GM19035 (cell line): Measurements from ENCODE around the gene ATF7IP.
A peak's percentile ranks its signal among the peaks of the same experiment; 100 is the strongest.
"Not testable (repeated sequence)": the region's sequence is repeated elsewhere in the genome, so short reads cannot be mapped to it uniquely, and the experiment has no call there.

ENCODE experiments used
- ATAC-seq: cut with Tn5 transposase; IDR thresholded peaks from one replicate; pipeline ENCODE4 v1.9.1; 2021; ENCODE audit not compliant: unreplicated experiment

ATF7IP gene, protein sequence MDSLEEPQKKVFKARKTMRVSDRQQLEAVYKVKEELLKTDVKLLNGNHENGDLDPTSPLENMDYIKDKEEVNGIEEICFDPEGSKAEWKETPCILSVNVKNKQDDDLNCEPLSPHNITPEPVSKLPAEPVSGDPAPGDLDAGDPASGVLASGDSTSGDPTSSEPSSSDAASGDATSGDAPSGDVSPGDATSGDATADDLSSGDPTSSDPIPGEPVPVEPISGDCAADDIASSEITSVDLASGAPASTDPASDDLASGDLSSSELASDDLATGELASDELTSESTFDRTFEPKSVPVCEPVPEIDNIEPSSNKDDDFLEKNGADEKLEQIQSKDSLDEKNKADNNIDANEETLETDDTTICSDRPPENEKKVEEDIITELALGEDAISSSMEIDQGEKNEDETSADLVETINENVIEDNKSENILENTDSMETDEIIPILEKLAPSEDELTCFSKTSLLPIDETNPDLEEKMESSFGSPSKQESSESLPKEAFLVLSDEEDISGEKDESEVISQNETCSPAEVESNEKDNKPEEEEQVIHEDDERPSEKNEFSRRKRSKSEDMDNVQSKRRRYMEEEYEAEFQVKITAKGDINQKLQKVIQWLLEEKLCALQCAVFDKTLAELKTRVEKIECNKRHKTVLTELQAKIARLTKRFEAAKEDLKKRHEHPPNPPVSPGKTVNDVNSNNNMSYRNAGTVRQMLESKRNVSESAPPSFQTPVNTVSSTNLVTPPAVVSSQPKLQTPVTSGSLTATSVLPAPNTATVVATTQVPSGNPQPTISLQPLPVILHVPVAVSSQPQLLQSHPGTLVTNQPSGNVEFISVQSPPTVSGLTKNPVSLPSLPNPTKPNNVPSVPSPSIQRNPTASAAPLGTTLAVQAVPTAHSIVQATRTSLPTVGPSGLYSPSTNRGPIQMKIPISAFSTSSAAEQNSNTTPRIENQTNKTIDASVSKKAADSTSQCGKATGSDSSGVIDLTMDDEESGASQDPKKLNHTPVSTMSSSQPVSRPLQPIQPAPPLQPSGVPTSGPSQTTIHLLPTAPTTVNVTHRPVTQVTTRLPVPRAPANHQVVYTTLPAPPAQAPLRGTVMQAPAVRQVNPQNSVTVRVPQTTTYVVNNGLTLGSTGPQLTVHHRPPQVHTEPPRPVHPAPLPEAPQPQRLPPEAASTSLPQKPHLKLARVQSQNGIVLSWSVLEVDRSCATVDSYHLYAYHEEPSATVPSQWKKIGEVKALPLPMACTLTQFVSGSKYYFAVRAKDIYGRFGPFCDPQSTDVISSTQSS

DNA sequence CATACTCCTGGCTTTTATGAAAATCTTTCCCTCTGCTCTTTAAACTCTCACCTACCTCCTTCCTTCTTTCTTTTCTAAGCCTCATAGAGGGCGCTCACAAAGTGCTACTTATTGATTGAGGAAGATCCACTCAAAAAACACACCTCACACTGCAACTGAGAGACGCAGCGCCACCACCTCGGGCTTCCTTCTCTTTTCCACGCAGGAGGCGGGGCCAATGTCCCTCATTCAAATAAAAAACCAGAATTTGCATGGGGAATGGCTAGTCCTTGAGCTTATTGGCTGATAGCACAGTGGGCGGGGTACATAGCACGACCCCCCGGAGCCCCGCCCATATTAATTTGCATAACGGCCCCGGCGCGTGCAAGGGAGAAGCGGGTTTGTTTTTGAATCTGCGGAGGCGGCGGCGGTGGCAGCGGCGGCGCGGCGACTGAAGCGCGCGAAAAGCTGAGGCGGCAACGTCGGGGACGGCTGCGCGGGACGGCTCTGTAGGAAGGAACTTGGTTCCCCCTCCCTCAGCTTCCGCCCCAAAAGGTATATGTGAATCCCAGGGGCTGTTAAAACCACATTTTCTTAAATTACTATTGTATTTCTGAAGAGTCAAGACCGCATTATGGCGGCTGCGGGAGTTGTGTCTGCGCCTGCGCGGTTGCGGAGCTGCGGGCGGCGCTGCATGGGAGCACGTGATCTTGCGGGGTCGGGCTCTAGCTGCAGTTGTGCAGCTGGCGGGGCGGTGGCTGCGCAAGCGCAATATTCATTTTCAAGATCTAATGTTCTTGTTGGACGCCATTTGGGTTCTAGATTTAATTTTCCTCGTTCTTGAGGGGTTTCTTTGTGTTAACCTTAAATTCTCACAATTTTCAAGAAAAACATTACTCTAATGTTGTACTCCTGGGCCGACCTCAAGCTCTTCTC, at the start of gene ATF7IP:
Gene ATF7IP (plus strand): TSS at position 389 of the 915 bp plus-strand sequence. CDS start 58,234 bp downstream, outside the sequence.
- ATAC-seq = peak; percentile 65

DNA sequence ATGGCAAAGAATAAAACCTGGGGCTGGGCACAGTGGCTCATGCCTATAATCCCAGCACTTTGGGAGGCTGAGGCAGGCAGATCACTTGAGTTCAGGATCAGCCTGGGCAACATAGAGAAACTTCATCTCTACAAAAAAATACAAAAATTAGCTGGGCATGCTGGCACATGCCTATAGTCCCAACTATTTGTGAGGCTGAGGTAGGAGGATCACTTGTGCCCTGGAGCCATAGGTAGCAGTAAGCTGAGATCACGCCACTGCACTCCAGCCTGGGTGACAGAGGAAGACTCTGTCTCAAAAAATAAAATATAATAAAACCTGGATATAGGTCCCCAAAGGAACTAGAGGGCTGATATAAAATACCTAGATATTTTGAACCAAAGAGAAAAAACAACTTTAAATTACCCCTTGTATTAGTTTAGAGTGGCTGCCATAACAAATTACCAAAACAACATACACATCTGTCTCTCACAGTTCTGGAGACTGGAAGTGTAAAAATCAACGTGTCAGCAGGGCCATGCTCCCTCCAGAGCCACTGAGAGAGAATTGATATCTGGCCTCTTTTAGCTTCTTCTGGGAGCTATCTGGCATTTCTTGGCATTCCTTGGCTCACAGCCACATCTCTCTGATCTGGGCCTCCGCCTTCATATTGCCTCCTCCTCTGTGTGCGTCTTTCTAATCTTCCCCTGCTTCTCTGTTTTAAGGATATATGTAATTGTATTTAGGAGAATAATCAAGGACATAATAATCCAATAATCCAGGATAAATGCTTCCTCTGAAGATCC, 47.9 kb upstream of the ATF7IP start:
- no peak for ATAC-seq

DNA sequence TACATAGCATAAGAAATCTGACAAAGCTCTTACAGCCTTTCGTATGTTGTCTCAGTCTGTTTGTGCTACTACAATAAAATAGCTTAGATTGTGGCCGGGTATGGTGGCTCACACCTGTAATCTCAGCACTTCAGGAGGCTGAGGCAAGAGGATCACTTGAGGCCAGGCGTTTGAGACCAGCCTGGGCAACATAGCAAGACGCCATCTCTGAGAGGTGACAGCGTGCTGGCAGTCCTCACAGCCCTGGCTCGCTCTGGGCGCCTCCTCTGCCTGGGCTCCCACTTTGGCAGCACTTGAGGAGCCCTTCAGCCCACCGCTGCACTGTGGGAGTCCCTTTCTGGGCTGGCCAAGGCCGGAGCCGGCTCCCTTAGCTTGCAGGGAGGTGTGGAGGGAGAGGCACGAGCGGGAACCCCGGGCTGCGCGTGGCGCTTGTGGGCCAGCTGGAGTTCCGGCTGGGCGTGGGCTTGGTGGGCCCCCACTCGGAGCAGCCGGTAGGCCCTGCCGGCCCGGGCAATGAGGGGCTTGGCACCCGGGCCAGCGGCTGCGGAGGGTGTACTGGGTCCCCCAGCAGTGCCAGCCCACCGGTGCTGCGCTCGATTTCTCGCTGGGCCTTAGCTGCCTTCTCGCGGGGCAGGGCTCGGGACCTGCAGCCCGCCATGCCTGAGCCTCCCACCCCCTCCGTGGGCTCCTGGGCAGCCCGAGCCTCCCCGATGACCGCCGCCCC, 45.6 kb upstream of the ATF7IP start:
- ATAC-seq = not testable (repeated sequence)

DNA sequence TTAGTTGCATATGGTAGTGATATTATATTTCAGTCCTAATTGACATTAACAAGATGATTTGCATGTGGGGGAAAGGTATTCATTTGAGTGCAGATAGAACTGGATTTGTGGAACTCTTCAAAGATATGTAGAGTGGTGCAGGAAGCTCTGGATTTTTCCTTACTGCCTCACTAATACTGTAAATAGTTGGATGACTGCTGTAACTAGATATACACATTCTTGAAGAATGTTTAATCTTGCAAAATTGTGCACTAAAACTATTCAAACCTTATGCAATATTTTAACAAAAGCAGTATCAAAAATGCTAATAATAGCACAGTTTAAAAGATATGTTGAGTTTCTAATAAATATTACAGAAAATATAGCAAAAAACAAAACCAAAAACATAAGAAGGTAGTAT, 43.1 kb upstream of the ATF7IP start:
- ATAC-seq = no peak

DNA sequence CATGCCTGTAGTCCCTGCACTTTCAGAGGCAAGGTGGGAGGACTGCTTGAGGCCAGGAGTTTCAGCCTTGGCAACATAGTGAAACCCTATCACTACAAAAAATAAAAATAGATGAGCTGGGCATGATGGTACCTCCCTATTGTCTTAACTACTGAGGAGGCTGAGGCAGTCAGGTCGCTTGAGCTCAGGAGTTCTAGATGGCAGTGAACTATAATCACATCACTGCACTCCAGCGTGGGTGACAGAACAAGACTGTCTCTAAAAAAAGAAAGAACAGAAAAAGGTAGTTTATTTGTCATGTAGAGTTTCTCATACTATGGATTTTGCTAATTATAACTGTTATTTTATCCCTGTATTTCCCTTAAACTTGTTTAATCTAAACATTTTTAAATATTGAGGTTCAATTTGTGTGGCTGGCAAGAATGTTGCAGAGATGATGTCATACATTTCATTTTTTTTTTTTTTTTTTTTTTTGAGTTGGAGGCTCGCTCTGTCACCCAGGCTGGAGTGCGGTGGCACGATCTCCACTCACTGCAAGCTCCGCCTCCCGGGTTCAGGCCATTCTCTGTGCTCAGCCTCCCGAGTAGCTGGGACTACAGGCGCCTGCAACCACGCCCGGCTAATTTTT, 39.7 kb upstream of the ATF7IP start:
- ATAC-seq = no peak

DNA sequence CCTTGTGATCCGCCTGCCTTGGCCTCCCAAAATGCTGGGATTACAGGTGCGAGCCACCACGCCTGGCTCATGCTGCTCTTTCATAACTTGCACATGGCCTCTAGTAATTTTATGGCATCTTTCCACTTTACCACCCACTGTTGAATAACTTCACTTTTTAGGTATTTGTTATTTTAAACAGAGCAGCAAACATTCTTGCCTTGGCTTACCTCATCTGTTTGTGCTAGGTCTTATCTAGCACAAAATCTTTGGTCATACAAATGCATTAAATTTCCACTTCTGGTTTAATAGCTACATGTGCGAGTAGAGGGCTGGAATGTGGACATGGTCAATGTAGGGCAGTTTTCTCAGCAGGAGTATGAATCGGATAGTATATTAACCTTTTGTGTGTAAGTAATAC, 38.8 kb upstream of the ATF7IP start:
- no peak for ATAC-seq

DNA sequence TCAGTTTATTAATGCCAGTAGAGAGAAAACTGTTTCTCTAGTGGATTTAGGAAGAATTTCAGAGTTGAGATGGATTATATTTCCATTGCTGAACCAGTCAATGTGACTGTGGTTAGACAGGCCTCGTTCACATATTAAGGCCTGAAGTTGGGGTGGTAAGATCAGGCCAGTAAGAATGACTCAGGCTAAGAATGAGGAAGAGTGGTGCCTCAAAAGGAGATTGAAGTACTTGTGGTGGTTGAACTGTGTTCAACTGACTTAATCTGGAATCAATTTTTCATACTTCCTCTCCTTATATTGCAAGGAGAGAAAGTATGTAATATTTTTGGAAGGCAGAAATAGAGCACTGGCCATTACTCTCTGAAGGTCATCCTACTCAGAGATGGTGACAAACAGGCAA, 37.8 kb upstream of the ATF7IP start:
- no peak for ATAC-seq

DNA sequence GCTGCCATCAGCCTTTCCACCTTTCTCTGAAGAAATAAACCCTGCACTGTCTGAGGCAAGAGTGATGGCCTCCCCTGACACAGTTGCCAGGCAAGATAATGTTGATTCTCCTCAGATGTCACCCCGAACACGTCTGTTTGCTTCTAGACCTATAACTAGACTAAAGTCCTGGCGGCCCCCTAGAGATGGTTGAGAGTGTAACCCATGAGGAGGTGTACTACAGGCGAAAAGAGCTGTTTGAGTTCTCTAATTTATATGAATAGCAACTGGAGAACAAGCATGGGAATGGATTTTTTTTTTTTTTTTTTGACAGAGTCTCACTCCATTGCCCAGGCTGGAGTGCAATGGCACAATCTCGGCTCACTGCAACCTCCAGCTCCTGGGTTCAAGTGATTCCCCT, 33.0 kb upstream of the ATF7IP start:
- ATAC-seq = no peak

DNA sequence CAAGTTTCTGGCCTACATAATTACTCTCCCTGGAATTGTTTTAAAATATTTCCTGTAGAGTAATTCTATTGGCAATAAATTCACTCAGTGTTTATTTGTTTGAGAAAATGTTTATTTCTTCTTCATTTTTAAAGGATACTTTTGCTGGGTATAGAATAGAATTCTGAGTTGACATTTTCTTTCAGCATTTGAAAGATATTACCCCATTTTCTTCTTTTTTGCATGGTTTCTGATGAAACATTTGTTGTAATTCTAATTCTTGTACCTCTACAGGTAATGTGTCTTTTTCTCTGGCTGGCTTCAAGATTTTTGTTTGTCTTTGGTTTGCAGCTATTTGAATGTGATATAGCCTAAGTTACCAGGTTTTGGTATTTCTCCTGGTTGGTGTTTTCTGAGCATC, 25.1 kb upstream of the ATF7IP start:
- ATAC-seq = no peak

DNA sequence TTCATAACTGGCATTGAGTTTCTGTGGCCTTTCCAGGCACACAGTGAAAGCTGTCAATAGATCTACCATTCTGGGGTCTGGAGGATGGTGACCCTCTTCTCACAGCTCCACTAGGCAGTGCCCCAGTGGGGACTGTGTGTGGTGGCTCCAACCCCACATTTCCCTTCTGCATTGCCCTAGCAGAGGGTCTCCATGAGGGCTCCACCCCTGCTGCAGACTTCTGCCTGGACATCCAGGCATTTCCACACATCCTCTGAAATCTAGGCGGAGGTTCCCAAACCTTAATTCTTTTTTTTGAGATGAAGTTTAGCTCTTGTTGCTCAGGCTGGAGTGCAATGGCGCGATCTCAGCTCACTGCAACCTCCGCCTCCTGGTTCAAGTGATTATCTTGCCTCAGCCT, 14.0 kb upstream of the ATF7IP start:
- not testable (repeated sequence) for ATAC-seq

DNA sequence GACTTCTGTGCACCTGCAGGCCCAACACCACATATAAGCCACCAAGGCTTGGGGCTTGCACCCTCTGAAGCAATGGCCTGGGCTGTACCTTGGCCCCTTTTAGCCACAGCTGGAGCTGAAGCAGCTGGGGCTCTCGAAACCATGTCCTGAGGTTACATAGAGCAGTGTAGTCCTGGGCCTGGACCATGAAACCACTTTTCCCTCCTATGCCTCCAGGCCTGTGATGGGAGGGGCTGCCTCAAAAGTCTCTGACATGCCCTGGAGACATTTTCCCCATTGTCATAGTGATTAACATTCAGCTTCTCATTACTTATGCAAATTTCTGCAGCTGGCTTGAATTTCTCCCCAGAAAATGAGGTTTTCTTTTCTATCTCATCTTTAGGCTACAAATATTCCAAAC, 13.4 kb upstream of the ATF7IP start:
- ATAC-seq = not testable (repeated sequence)

DNA sequence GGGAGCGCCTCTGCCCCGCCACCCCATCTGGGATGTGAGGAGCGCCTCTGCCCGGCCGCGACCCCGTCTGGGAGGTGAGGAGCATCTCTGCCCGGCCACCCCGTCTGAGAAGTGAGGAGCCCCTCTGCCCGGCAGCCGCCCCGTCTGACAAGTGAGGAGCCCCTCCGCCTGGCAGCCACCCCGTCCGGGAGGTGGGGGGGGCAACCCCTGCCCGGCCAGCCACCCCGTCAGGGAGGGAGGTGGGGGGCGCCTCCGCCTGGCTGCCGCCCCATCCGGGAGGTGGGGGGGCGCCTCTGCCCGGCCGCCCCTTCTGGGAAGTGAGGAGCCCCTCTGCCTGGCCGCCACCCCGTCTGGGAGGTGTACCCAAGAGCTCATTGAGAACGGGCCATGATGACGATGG, 10.8 kb upstream of the ATF7IP start:
- not testable (repeated sequence) for ATAC-seq

DNA sequence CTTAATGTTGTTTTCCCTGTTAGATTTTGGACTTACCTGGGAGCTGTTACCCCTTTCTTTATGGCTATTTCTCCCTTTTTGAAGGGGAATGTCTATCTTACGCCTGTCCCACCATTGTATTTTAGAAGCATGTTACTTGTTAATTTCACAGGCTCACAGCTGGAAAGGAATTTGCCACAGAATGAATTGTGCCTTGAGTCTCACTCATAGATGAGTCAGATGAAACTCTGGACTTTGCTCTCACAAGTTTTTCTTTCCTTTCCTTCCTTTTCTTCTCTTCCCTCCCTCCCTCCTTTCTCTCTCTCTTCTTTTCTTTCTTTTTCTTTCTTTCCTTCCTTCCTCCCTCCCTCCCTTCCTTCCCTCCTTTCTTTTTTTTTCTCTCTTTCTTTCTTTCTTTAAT, 9.3 kb upstream of the ATF7IP start:
- ATAC-seq = no peak

DNA sequence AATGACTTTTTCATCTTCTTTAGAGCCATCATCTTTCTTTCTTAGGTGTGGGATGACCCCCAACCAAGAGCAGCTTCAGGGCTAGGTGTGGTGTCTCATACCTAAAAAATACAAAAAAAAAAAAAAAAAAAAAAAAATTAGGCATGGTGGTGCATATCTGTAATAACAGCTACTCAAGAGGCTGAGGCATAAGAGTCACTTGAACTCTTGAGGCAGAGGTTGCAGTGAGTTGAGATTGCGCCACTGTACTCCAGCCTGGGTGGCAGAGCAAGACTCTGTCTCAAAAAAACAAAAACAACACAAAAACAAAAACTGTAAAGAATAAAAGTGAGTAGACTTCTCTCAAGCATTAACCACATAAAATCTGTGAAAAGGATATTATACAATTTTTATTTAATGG, 8.0 kb upstream of the ATF7IP start:
- ATAC-seq = no peak

DNA sequence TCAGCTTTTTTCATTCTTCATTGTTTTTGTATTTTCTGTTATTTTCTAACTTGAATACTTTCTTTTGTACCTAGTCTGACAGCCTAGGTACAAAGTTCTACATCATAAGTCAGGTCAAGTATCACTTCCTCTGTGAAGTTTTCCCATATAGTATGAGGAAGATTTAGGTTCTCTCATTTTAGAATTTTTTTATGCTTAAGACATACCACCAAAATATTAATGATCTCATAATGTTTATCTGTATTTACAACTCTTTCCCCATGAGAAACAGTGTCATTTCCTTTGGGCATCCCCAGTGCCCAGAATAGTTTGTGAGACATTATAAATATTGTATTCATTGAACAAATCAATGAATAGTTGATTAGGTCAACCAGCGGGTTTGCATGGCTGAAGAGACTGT, 3.1 kb upstream of the ATF7IP start:
- ATAC-seq = no peak

DNA sequence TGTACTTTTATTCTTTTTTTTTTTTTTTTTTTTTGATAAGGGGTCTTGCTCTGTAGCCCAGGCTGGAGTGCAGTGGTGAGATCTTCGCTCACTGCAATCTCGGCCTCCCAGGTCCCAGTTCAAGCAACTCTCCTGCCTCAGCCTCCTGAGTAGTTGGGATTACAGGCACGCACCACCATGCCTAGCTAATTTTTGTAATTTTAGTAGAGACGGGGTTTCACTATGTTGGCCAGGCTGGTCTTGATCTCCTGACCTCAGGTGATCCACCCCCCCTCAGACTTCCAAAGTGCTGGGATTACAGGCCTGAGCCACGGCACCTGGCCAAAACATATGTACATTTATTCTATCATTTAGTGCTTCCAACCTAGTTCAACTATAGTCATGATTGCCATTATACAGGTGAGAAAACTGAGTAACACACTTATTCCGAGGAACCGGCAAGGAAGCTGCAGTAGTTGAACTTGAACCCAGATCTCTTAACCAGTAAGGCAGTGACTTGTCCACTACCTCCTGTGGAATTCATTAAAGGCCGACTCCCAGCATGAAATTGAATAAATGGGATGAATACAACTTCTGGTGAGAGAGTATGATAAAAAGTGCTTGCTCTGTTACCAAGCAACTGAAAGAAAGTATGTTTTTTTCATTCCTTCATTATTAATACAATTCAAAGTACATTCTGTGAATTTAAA, 755 bp upstream of the ATF7IP start:
- no peak for ATAC-seq

DNA sequence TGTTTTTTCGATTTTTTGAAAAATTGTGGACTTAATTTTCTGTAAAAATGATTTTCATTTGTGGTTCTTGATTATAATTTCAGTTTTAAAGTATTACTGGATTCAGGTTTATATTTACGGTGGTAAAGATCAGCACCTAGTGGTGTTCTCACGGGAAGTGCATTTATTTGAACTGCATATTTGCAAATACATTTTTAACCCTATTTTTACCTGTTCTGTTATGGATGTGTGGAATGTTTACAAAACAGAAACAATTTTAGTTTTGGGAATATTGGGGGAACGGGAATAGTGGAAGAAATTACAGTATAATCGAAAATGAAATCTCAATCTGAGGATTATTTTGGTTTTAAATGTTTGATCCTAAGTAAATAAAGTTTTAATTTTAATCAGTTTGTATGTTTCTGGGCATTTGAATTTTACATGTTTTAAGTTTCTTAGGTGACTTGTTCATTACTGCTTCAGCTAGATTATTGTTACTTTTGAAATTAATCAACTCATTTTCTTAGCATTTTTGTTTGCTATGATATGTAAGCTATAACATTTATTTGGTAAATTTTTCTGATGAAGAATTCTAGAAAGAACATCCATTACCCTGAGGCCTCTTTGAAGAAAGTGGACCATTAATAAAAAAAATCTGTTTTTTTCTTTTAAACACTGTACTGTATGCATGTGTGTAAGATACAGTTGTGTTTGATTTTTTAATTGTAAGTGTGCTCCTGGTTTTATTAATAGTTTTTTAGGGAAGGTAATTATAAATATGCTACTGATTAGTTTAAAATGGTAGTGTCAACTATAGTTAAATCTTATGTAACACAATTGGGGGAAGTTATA, 942 bp downstream of the ATF7IP start:
- no peak for ATAC-seq
